ENCODE measurements around the gene DNAJC15.

GRCh38 chr13:43111559-43112400, 88.4 kb downstream of the DNAJC15 start:
- TF ChIP-seq, protein P1, sequence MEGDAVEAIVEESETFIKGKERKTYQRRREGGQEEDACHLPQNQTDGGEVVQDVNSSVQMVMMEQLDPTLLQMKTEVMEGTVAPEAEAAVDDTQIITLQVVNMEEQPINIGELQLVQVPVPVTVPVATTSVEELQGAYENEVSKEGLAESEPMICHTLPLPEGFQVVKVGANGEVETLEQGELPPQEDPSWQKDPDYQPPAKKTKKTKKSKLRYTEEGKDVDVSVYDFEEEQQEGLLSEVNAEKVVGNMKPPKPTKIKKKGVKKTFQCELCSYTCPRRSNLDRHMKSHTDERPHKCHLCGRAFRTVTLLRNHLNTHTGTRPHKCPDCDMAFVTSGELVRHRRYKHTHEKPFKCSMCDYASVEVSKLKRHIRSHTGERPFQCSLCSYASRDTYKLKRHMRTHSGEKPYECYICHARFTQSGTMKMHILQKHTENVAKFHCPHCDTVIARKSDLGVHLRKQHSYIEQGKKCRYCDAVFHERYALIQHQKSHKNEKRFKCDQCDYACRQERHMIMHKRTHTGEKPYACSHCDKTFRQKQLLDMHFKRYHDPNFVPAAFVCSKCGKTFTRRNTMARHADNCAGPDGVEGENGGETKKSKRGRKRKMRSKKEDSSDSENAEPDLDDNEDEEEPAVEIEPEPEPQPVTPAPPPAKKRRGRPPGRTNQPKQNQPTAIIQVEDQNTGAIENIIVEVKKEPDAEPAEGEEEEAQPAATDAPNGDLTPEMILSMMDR (IDR thresholded peaks at IDR 0.05) = no peak
- no peak for TF ChIP-seq POLR2A (IDR thresholded peaks at IDR 0.05)
- no peak for TF ChIP-seq POLR2AphosphoS5 (IDR thresholded peaks at IDR 0.05)
